ENCODE results near the gene MYMK.

Gene MYMK

DNA sequence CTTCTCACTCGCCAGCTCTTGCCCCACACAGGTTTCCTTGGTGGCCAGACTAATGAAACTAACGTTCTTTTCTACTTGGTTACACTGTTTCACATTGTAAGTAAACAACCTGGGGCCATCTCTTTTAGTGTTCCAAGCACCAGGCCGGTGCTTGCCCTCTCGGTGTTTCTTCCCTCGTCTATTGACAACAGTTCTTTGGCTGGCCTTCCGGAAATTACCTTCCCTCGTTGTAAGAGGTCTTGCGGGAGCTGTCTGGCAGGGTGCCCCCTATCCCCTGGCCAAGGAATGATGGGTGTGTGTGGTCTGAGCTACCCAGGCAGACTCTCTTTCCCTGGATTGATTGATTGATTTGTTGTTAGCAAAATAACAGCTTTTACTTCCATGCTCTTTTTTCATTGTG lies 918 bp upstream of the MYMK start:
- H3K27ac ChIP-seq = no peak overlapping the region
- TF ChIP-seq, protein P1, sequence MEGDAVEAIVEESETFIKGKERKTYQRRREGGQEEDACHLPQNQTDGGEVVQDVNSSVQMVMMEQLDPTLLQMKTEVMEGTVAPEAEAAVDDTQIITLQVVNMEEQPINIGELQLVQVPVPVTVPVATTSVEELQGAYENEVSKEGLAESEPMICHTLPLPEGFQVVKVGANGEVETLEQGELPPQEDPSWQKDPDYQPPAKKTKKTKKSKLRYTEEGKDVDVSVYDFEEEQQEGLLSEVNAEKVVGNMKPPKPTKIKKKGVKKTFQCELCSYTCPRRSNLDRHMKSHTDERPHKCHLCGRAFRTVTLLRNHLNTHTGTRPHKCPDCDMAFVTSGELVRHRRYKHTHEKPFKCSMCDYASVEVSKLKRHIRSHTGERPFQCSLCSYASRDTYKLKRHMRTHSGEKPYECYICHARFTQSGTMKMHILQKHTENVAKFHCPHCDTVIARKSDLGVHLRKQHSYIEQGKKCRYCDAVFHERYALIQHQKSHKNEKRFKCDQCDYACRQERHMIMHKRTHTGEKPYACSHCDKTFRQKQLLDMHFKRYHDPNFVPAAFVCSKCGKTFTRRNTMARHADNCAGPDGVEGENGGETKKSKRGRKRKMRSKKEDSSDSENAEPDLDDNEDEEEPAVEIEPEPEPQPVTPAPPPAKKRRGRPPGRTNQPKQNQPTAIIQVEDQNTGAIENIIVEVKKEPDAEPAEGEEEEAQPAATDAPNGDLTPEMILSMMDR (IDR thresholded peaks at IDR 0.05) = no peak
- DNase-seq (ENCODE audit: low spot score) = no peak
- H3K4me3 ChIP-seq = no peak overlapping the region

DNA sequence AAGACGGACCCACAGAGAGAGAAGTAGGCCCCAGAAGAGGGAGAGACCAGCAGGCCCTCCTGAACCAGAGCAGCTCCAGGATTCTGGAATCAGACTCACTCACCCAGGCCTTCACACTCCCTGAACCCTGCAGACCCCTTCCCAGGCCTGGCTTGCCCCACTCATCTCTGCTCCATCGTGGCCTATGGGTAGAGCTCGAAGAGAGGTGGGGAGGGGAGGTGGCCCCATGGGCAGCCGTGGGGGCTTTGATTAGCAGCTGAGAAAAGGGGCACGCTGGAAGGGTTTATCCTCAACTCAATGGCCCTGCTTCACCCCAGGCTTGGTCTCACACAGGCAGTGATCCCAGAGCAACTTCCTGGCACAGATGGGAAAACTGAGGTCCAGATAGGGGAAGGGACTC lies 613 bp downstream of the MYMK start:
- H3K27ac ChIP-seq = no peak overlapping the region
- H3K4me3 ChIP-seq = no peak overlapping the region
- TF ChIP-seq, protein P1 (IDR thresholded peaks at IDR 0.05) = no peak
- no peak for DNase-seq (ENCODE audit: low spot score)

DNA sequence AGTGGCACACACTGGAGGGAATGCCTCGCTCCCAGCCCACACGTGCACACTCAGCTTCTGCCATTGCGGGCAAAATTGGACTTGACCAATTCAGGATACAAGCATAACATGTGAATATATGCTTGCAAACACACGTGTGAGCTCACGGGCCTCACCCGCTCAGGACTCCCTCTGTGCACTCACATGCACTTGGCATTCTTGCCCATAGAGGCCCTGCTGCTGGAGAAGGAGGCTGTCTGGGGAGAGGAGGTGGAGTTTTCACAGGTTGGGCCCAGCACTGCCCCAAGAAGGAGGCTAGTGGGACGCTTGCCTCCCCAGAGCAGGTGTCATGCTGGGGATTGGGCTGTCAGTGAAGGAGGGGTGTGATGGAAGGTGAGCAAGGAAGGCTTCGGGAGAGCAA lies 1.7 kb downstream of the MYMK start:
- no peak overlapping the region for H3K27ac ChIP-seq
- TF ChIP-seq, protein P1 (IDR thresholded peaks at IDR 0.05) = no peak
- DNase-seq (ENCODE audit: low spot score) = no peak
- H3K4me3 ChIP-seq = no peak overlapping the region

DNA sequence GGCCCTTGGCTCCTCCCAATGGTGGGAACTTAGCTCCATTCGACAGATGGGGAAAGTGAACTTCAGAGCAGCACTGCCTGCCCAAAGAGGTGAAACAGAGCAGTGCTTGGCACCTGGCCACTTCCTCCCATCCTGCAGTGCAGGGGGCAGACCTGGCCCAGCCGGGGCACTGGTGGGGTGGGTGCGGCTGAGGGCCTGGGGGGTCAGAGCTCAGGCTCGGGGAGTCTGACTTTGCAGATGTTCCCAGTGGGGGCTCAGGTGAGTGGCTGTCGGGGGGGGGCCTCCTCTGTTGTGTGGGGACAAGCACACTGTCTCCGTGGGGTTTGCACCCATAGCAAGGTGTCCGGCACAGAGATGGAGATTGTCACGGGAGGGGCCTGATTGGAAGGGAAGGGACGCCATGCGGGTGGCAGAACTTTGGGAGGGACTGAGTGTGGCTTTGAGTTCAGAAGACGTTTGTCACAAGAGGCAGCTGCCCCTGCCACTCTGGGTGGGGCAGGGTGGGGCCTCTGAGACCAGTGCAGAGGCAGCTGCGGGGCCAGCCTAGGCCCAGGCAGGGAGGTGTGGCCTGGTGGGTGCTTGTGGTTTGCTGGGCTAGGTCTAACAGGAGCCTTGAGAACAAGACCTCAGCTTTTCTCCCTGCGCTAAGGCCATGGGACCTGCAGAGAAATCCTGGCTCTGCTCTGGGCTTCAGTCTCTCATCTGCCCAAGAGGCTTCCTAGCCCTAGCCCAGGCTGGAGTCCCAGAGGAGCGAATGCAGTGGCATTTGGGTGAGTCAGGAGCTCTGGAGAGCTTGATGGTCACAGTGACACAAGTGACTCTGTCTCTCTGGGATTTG lies 2.5 kb downstream of the MYMK start:
- Histone ChIP-seq H3K27ac (no peak overlapping the region), H3K4me3 (no peak overlapping the region)
- TF ChIP-seq, protein P1 (IDR thresholded peaks at IDR 0.05) = no peak
- no peak for DNase-seq (ENCODE audit: low spot score)

DNA sequence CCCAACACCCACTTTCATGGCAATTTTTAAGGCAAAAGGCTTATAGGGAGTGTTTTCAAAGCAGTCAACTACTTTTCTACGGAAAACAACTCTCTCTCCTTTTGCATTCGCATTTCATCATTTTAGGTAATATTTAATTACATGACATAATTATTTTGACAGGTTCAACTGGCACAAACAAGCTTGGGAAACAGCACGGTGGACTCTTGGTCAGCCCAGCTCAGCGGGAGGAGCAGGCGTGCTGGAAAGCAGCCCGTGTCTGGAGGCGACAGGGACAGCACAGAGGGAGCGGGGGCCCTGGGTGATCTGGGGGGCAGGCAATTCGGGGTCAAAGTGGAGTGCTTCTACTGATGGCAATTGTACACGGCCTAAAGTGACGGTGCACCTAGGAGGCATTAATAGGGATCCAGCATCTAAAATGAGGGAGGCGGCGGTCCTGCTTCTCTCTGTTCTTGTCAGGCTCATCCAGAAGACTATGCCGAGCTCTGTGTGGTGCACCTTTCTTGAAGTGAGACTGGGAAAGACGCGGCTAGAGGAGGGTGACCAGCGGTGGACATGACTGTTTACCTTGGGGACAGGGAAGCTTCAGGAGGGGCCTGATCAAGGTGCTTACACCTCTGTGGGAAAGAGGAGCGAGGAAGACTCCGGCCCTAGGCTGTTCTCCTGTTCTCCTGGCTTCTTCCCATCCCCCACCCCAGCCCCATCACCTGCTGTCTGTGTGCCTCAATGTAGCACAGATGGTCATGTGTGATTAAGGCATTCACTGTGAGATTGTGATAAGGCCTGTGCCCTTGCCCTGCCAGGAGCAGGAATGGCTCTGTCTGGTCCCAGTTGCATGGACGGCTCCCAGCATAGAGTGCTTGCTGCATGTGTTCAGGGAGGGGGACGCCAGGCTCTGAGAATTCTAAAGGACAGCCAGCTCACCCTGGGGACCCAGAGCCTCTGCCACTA lies 3.4 kb downstream of the MYMK start:
- TF ChIP-seq, protein P1 (IDR thresholded peaks at IDR 0.05) = no peak
- DNase-seq (ENCODE audit: low spot score) = no peak
- Histone ChIP-seq H3K4me3 (no peak overlapping the region), H3K27ac (no peak overlapping the region)

DNA sequence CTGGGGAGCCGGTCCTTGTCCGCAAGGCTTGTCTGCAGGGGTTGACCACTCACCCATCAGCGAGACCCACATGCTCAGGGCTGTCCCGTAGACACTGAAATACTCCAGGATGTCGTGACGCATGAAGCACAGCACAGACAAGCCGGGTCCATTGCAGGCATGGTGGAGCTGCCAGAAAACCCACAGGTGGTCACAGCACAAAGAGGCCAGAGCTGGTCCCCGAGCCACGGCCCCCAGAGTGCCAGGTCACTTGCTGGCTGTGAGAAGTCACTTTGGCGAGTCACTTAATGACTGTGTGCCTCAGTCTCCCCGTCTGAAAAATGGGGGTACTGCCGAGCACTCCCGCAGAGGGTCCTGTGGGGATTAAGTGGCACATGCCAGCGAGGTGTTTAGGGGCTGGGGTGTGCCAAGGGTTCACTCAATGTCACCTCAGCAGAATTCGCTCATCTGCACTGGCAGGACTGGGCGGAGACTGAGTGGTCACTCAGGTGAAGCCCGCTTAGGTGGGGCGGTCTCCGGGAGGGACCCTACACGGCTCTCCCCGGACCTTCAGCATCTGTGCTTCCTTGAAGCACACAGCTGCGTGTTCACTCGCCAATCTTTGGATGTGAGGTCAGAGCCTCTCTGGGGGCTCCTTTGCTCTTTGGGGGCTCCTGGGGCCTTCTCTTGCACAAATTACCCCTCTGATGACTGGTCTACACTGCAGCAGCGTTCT lies 4.5 kb downstream of the MYMK start:
- no peak overlapping the region for H3K4me3 ChIP-seq
- no peak for DNase-seq (ENCODE audit: low spot score)
- no peak overlapping the region for H3K27ac ChIP-seq
- TF ChIP-seq, protein P1 (IDR thresholded peaks at IDR 0.05) = no peak

Measured in coronary artery (tissue), 2 donors.